ENCODE data around the gene NSFL1C.

NSFL1C gene

GRCh38 chr20:1457992-1458391, 8.7 kb downstream of the NSFL1C start:
- DNase-seq, result no peak

GRCh38 chr20:1456300-1456699, 10.3 kb downstream of the NSFL1C start:
- DNase-seq, result no peak

- no peak for DNase-seq
Observed at GRCh38 chr20:1450926-1451491, 15.6 kb downstream of the NSFL1C start.

GRCh38 chr20:1449370-1449769, 17.3 kb downstream of the NSFL1C start:
- DNase-seq, result no peak

GRCh38 chr20:1448081-1448620, 18.5 kb downstream of the NSFL1C start:
- DNase-seq, result no peak

GRCh38 chr20:1446536-1446935, 20.1 kb downstream of the NSFL1C start:
- DNase-seq, result no peak

GRCh38 chr20:1443085-1443484, 23.6 kb downstream of the NSFL1C start:
- DNase-seq, result no peak

GRCh38 chr20:1442304-1442703, 24.3 kb downstream of the NSFL1C start:
- no peak for DNase-seq

- no peak for DNase-seq
Observed at GRCh38 chr20:1441133-1441532, 25.5 kb downstream of the NSFL1C start.

- no peak for DNase-seq
Observed at GRCh38 chr20:1440024-1440423, 26.6 kb downstream of the NSFL1C start.

- DNase-seq, result no peak
Observed at GRCh38 chr20:1438361-1438760, 28.3 kb downstream of the NSFL1C start.

GRCh38 chr20:1437235-1437904, 29.3 kb downstream of the NSFL1C start:
- DNase-seq, result peak; percentile 58 to 66

- DNase-seq, result no peak
Observed at GRCh38 chr20:1436263-1436662, 30.4 kb downstream of the NSFL1C start.

- DNase-seq, result no peak
Observed at GRCh38 chr20:1435337-1435699, 31.3 kb downstream of the NSFL1C start.

GRCh38 chr20:1434571-1435336, 31.9 kb downstream of the NSFL1C start:
- DNase-seq, result peak in 1 of 2 donors; percentile 9

- DNase-seq, result no peak
Observed at GRCh38 chr20:1431158-1431557, 35.5 kb downstream of the NSFL1C start.

GRCh38 chr20:1430004-1430451, 36.6 kb downstream of the NSFL1C start:
- DNase-seq, result no peak

GRCh38 chr20:1429143-1429728, 37.4 kb downstream of the NSFL1C start:
- DNase-seq, result no peak

- DNase-seq, result no peak
Observed at GRCh38 chr20:1427457-1428054, 39.1 kb downstream of the NSFL1C start.

GRCh38 chr20:1426231-1426849, 40.3 kb downstream of the NSFL1C start:
- DNase-seq, result no peak

- no peak for DNase-seq
Observed at GRCh38 chr20:1424336-1424735, 42.3 kb downstream of the NSFL1C start.

- DNase-seq, result peak in 1 of 2 donors; percentile 14
Observed at GRCh38 chr20:1423625-1424106, 43.0 kb downstream of the NSFL1C start.

Data from hippocampal formation (tissue), 2 donors.